ENCODE results near the gene NFATC1. TPM values are rescaled to one million over a fixed set of nuclear protein-coding genes. Genes with fewer than 3 reads are reported as not detected.
A peak's percentile ranks its signal among the peaks of the same experiment; 100 is the strongest.

NFATC1 gene
- total and polyA plus RNA-seq, 4 donors = 4.6 to 8.0 (median 6.8) TPM

GRCh38 chr18:79445696-79446561, 50.2 kb downstream of the NFATC1 start:
- H3K27me3 ChIP-seq (ENCODE audit: control insufficient read depth, insufficient read depth, low read length) = no peaks in the 10 kb centered on the region
- 80% methylated on average over 3 of the region's 18 CpGs for WGBS (ENCODE audit: insufficient coverage)
- no peak overlapping the region for H3K27ac ChIP-seq (ENCODE audit: low read depth, low read length)
- H3K36me3 ChIP-seq (ENCODE audit: control insufficient read depth, insufficient read depth, low read length) = peaks cover 58% of the 10 kb centered on the region
- no peak overlapping the region for H3K4me3 ChIP-seq (ENCODE audit: low read depth, low read length)
- H3K9me3 ChIP-seq (ENCODE audit: control insufficient read depth, insufficient read depth, low read length) = no peaks in the 10 kb centered on the region
- peaks cover 20% of the 10 kb centered on the region for H3K4me1 ChIP-seq (ENCODE audit: control insufficient read depth, insufficient read depth, low read length)
- DNase-seq (ENCODE audit: low read depth in 4 of 6, low spot score in 6 of 6) = no peak

- DNase-seq (ENCODE audit: low read depth in 4 of 6, low spot score in 6 of 6) = no peak
- H3K9me3 ChIP-seq (ENCODE audit: control insufficient read depth, insufficient read depth, low read length) = no peaks in the 10 kb centered on the region
- H3K4me3 ChIP-seq (ENCODE audit: low read depth, low read length) = no peak overlapping the region
- H3K27ac ChIP-seq (ENCODE audit: low read depth, low read length) = no peak overlapping the region
- 88% methylated on average over 24 of the region's 24 CpGs for whole genome bisulfite sequencing (ENCODE audit: insufficient coverage)
- H3K27me3 ChIP-seq (ENCODE audit: control insufficient read depth, insufficient read depth, low read length) = no peaks in the 10 kb centered on the region
- H3K4me1 ChIP-seq (ENCODE audit: control insufficient read depth, insufficient read depth, low read length) = peaks cover 30% of the 10 kb centered on the region
- peaks cover 57% of the 10 kb centered on the region for H3K36me3 ChIP-seq (ENCODE audit: control insufficient read depth, insufficient read depth, low read length)
These were observed 51.2 kb downstream of the NFATC1 start for GRCh38 chr18:79446931-79447330.

- no peak for DNase-seq (ENCODE audit: low read depth in 4 of 6, low spot score in 6 of 6)
- no peaks in the 10 kb centered on the region for H3K9me3 ChIP-seq (ENCODE audit: control insufficient read depth, insufficient read depth, low read length)
- no peak overlapping the region for H3K4me3 ChIP-seq (ENCODE audit: low read depth, low read length)
- H3K4me1 ChIP-seq (ENCODE audit: control insufficient read depth, insufficient read depth, low read length) = peaks cover 35% of the 10 kb centered on the region
- WGBS (ENCODE audit: insufficient coverage) = 93% methylated on average over 27 of the region's 29 CpGs
- peaks cover 56% of the 10 kb centered on the region for H3K36me3 ChIP-seq (ENCODE audit: control insufficient read depth, insufficient read depth, low read length)
- no peak overlapping the region for H3K27ac ChIP-seq (ENCODE audit: low read depth, low read length)
- H3K27me3 ChIP-seq (ENCODE audit: control insufficient read depth, insufficient read depth, low read length) = no peaks in the 10 kb centered on the region
These were observed 52.1 kb downstream of the NFATC1 start for GRCh38 chr18:79447703-79448367.

GRCh38 chr18:79448621-79449020, 52.9 kb downstream of the NFATC1 start:
- Histone ChIP-seq H3K36me3 (ENCODE audit: control insufficient read depth, insufficient read depth, low read length) (peaks cover 55% of the 10 kb centered on the region), H3K27me3 (ENCODE audit: control insufficient read depth, insufficient read depth, low read length) (no peaks in the 10 kb centered on the region), H3K27ac (ENCODE audit: low read depth, low read length) (no peak overlapping the region), H3K9me3 (ENCODE audit: control insufficient read depth, insufficient read depth, low read length) (no peaks in the 10 kb centered on the region), H3K4me3 (ENCODE audit: low read depth, low read length) (no peak overlapping the region), H3K4me1 (ENCODE audit: control insufficient read depth, insufficient read depth, low read length) (peaks cover 39% of the 10 kb centered on the region)
- no peak for DNase-seq (ENCODE audit: low read depth in 4 of 6, low spot score in 6 of 6)
- 97% methylated on average over 20 of the region's 25 CpGs for WGBS (ENCODE audit: insufficient coverage)

GRCh38 chr18:79449551-79450288, 54.0 kb downstream of the NFATC1 start:
- WGBS (ENCODE audit: insufficient coverage) = 95% methylated on average over 27 of the region's 35 CpGs
- Histone ChIP-seq H3K27me3 (ENCODE audit: control insufficient read depth, insufficient read depth, low read length) (no peaks in the 10 kb centered on the region), H3K9me3 (ENCODE audit: control insufficient read depth, insufficient read depth, low read length) (no peaks in the 10 kb centered on the region), H3K36me3 (ENCODE audit: control insufficient read depth, insufficient read depth, low read length) (peaks cover 52% of the 10 kb centered on the region), H3K4me1 (ENCODE audit: control insufficient read depth, insufficient read depth, low read length) (peaks cover 48% of the 10 kb centered on the region), H3K27ac (ENCODE audit: low read depth, low read length) (no peak overlapping the region), H3K4me3 (ENCODE audit: low read depth, low read length) (no peak overlapping the region)
- DNase-seq (ENCODE audit: low read depth in 4 of 6, low spot score in 6 of 6) = no peak

- peaks cover 48% of the 10 kb centered on the region for H3K4me1 ChIP-seq (ENCODE audit: control insufficient read depth, insufficient read depth, low read length)
- 49% methylated on average over 27 of the region's 28 CpGs for WGBS (ENCODE audit: insufficient coverage)
These were observed 54.8 kb downstream of the NFATC1 start for GRCh38 chr18:79450289-79451080.

GRCh38 chr18:79451237-79452125, 55.8 kb downstream of the NFATC1 start:
- no peaks in the 10 kb centered on the region for H3K9me3 ChIP-seq (ENCODE audit: control insufficient read depth, insufficient read depth, low read length)
- H3K27ac ChIP-seq (ENCODE audit: low read depth, low read length) = no peak overlapping the region
- H3K27me3 ChIP-seq (ENCODE audit: control insufficient read depth, insufficient read depth, low read length) = no peaks in the 10 kb centered on the region
- 90% methylated on average over 45 of the region's 45 CpGs for WGBS (ENCODE audit: insufficient coverage)
- H3K36me3 ChIP-seq (ENCODE audit: control insufficient read depth, insufficient read depth, low read length) = peaks cover 66% of the 10 kb centered on the region
- H3K4me1 ChIP-seq (ENCODE audit: control insufficient read depth, insufficient read depth, low read length) = peaks cover 48% of the 10 kb centered on the region
- no peak for DNase-seq (ENCODE audit: low read depth in 4 of 6, low spot score in 6 of 6)
- no peak overlapping the region for H3K4me3 ChIP-seq (ENCODE audit: low read depth, low read length)

More at GRCh38 chr18:79450289-79451080, 54.8 kb downstream of the NFATC1 start:
- H3K4me3 ChIP-seq (ENCODE audit: low read depth, low read length) = no peak overlapping the region
- H3K9me3 ChIP-seq (ENCODE audit: control insufficient read depth, insufficient read depth, low read length) = no peaks in the 10 kb centered on the region
- H3K27ac ChIP-seq (ENCODE audit: low read depth, low read length) = no peak overlapping the region
- DNase-seq (ENCODE audit: low read depth in 4 of 6, low spot score in 6 of 6) = peak in 2 of 6 donors; percentile 49 to 51
- no peaks in the 10 kb centered on the region for H3K27me3 ChIP-seq (ENCODE audit: control insufficient read depth, insufficient read depth, low read length)
- H3K36me3 ChIP-seq (ENCODE audit: control insufficient read depth, insufficient read depth, low read length) = peaks cover 56% of the 10 kb centered on the region

GRCh38 chr18:79452190-79452990, 56.7 kb downstream of the NFATC1 start:
- H3K27ac ChIP-seq (ENCODE audit: low read depth, low read length) = no peak overlapping the region
- H3K36me3 ChIP-seq (ENCODE audit: control insufficient read depth, insufficient read depth, low read length) = peaks cover 63% of the 10 kb centered on the region
- DNase-seq (ENCODE audit: low read depth in 4 of 6, low spot score in 6 of 6) = peak in 1 of 6 donors; percentile 34
- peaks cover 46% of the 10 kb centered on the region for H3K4me1 ChIP-seq (ENCODE audit: control insufficient read depth, insufficient read depth, low read length)
- H3K9me3 ChIP-seq (ENCODE audit: control insufficient read depth, insufficient read depth, low read length) = no peaks in the 10 kb centered on the region
- H3K27me3 ChIP-seq (ENCODE audit: control insufficient read depth, insufficient read depth, low read length) = no peaks in the 10 kb centered on the region
- H3K4me3 ChIP-seq (ENCODE audit: low read depth, low read length) = no peak overlapping the region
- 76% methylated on average over 25 of the region's 26 CpGs for WGBS (ENCODE audit: insufficient coverage)

Measured in spinal cord (tissue), 10 donors.